ENCODE measurements around the gene RAB11FIP3.

RAB11FIP3 gene

GRCh38 chr16:525520-526180 is 100.2 kb downstream of the RAB11FIP3 start:
- ChIA-PET CTCF (interaction anchor here (1.0 kb wide), 2 partner anchors 12 to 67 kb away, joined by 3 read pairs; no protein-coding TSS in a partner anchor), POLR2A (ENCODE audit: low non-redundant PET) (interaction anchor here (0.6 kb wide), 1 partner anchor 75 kb away, joined by 3 read pairs; no protein-coding TSS in a partner anchor)
- DNase-seq (ENCODE audit: low spot score): peak; percentile 75
- peak overlapping the region; percentile 96 for H3K27ac ChIP-seq
- TF ChIP-seq CTCF (conservative IDR thresholded peaks at IDR 0.05; ENCODE audit: low read depth): no peak

GRCh38 chr16:526181-527014 is 100.9 kb downstream of the RAB11FIP3 start:
- DNase-seq (ENCODE audit: low spot score): no peak
- no peak for TF ChIP-seq CTCF (conservative IDR thresholded peaks at IDR 0.05; ENCODE audit: low read depth)
- POLR2A ChIA-PET (ENCODE audit: low non-redundant PET): interaction anchor here (0.6 to 0.7 kb wide), 5 partner anchors 10 to 123 kb away, joined by 3 to 4 read pairs (median 3); partner anchors contain the start of gene WDR90
- peak overlapping the region; percentile 96 for H3K27ac ChIP-seq
- CTCF ChIA-PET: interaction anchor here (0.5 to 1.0 kb wide), 3 partner anchors 11 to 83 kb away, joined by 3 read pairs; no protein-coding TSS in a partner anchor

GRCh38 chr16:527015-527903 is 101.8 kb downstream of the RAB11FIP3 start, which contains the start of gene CAPN15:
TSS of gene CAPN15 (plus strand) at chr16:527712. CDS start at chr16:546839, 19,127 bp downstream.
- CTCF ChIA-PET: interaction anchor here (0.5 kb wide), 1 partner anchor 40 kb away, joined by 3 read pairs; no protein-coding TSS in a partner anchor
- peak; percentile 69 for DNase-seq (ENCODE audit: low spot score)
- POLR2A ChIA-PET (ENCODE audit: low non-redundant PET): interaction anchor here (0.6 to 1.0 kb wide), 5 partner anchors 9 to 122 kb away, joined by 3 to 4 read pairs (median 3); partner anchors contain the start of gene WDR90

GRCh38 chr16:528111-529011 is 102.9 kb downstream of the RAB11FIP3 start:
- H3K27ac ChIP-seq: peak overlapping the region; percentile 96
- peak; percentile 70 for DNase-seq (ENCODE audit: low spot score)
- ChIA-PET POLR2A (ENCODE audit: low non-redundant PET) (interaction anchor here (1.0 kb wide), 1 partner anchor 27 kb away, joined by 3 read pairs; no protein-coding TSS in a partner anchor), CTCF (interaction anchor here (0.5 to 1.0 kb wide), 2 partner anchors 41 to 64 kb away, joined by 3 read pairs; no protein-coding TSS in a partner anchor)
- TF ChIP-seq CTCF (conservative IDR thresholded peaks at IDR 0.05; ENCODE audit: low read depth): no peak

More at GRCh38 chr16:527015-527903, 101.8 kb downstream of the RAB11FIP3 start, which contains the start of gene CAPN15:
- peak within 1 kb of the TSS; percentile 96 for H3K27ac ChIP-seq
- TF ChIP-seq CTCF (conservative IDR thresholded peaks at IDR 0.05; ENCODE audit: low read depth): no peak

- POLR2A ChIA-PET (ENCODE audit: low non-redundant PET): no interaction called here
- CTCF ChIA-PET: interaction anchor here (1.0 kb wide), 1 partner anchor 63 kb away, joined by 3 read pairs; no protein-coding TSS in a partner anchor
- no peak for DNase-seq (ENCODE audit: low spot score)
These were observed 103.6 kb downstream of the RAB11FIP3 start for GRCh38 chr16:529012-529575.

More at GRCh38 chr16:529012-529575, 103.6 kb downstream of the RAB11FIP3 start:
- peak overlapping the region; percentile 96 for H3K27ac ChIP-seq
- TF ChIP-seq CTCF (conservative IDR thresholded peaks at IDR 0.05; ENCODE audit: low read depth): no peak
